Dedifferentiated amniotic fluid mesenchymal stem cell (primary cell): Measurements from ENCODE around the gene SNX20.

Experiments used
- DNase-seq: peaks from one replicate; pipeline ENCODE4 v3.0.0-alpha.2; 2016; ENCODE audit errors: extremely low spot score

The SNX20 gene

GRCh38 chr16:50634947-50635346 lies 46.2 kb downstream of the SNX20 start:
- DNase-seq = no peak

- no peak for DNase-seq
Observed at GRCh38 chr16:50634090-50634489, 47.0 kb downstream of the SNX20 start.

GRCh38 chr16:50632927-50633800 lies 47.9 kb downstream of the SNX20 start:
- DNase-seq = no peak

- DNase-seq = no peak
Observed at GRCh38 chr16:50631985-50632576, 49.0 kb downstream of the SNX20 start.

- no peak for DNase-seq
Observed at GRCh38 chr16:50631249-50631984, 49.7 kb downstream of the SNX20 start.

- no peak for DNase-seq
Observed at GRCh38 chr16:50630394-50631020, 50.6 kb downstream of the SNX20 start.

GRCh38 chr16:50629334-50629733 lies 51.8 kb downstream of the SNX20 start:
- no peak for DNase-seq

- DNase-seq = no peak
Observed at GRCh38 chr16:50628156-50628802, 52.8 kb downstream of the SNX20 start.

GRCh38 chr16:50627419-50627818 lies 53.7 kb downstream of the SNX20 start:
- no peak for DNase-seq

- no peak for DNase-seq
Observed at GRCh38 chr16:50626868-50627267, 54.2 kb downstream of the SNX20 start.

GRCh38 chr16:50625374-50625773 lies 55.7 kb downstream of the SNX20 start:
- DNase-seq = no peak

- DNase-seq = no peak
Observed at GRCh38 chr16:50624449-50624970, 56.6 kb downstream of the SNX20 start.

GRCh38 chr16:50622643-50623369 lies 58.3 kb downstream of the SNX20 start:
- DNase-seq = no peak

GRCh38 chr16:50622029-50622428 lies 59.1 kb downstream of the SNX20 start:
- DNase-seq = no peak
